Activated CD4-positive, alpha-beta T cell treated with anti-CD3 and anti-CD28 coated beads, Interleukin-2, amount 50 U/mL, for 24 hours (primary cell): ENCODE measurements around the gene GAS2L1.

Experiments used
- DNase-seq, 2 donors: peaks; one replicate each; pipeline ENCODE4 v3.0.0-alpha.2; 2020; ENCODE audit warnings: low read depth in 1 of 2, low spot score in 1 of 2

GAS2L1 gene

GRCh38 chr22:29309332-29310064 is 3.0 kb downstream of the GAS2L1 start:
- DNase-seq: no peak

- no peak for DNase-seq
Measured at GRCh38 chr22:29310065-29310862, 3.8 kb downstream of the GAS2L1 start.

GRCh38 chr22:29310863-29311339 is 4.5 kb downstream of the GAS2L1 start:
- peak in 1 of 2 donors; percentile 63 for DNase-seq

- DNase-seq: no peak
Measured at GRCh38 chr22:29311464-29312217, 5.2 kb downstream of the GAS2L1 start.

- DNase-seq: no peak
Measured at GRCh38 chr22:29312218-29313125, 6.0 kb downstream of the GAS2L1 start.

- no peak for DNase-seq
Measured at GRCh38 chr22:29313126-29313575, 6.7 kb downstream of the GAS2L1 start.

GRCh38 chr22:29313576-29314466 is 7.4 kb downstream of the GAS2L1 start:
- no peak for DNase-seq

- no peak for DNase-seq
Measured at GRCh38 chr22:29314537-29315285, 8.3 kb downstream of the GAS2L1 start.

GRCh38 chr22:29315286-29316140 is 9.1 kb downstream of the GAS2L1 start, which contains the start of gene RASL10A:
RASL10A (minus strand) TSS chr22:29315697; CDS start chr22:29315246, 451 bp downstream.
- no peak for DNase-seq

GRCh38 chr22:29316141-29316828 is 9.8 kb downstream of the GAS2L1 start:
- DNase-seq: no peak

GRCh38 chr22:29317827-29318454 is 11.5 kb downstream of the GAS2L1 start:
- no peak for DNase-seq

GRCh38 chr22:29319072-29319471 is 12.6 kb downstream of the GAS2L1 start:
- no peak for DNase-seq

- DNase-seq: no peak
Measured at GRCh38 chr22:29320546-29320945, 14.1 kb downstream of the GAS2L1 start.

- no peak for DNase-seq
Measured at GRCh38 chr22:29323641-29324040, 17.2 kb downstream of the GAS2L1 start.

- DNase-seq: no peak
Measured at GRCh38 chr22:29325356-29325755, 18.9 kb downstream of the GAS2L1 start.

GRCh38 chr22:29325785-29326315 is 19.4 kb downstream of the GAS2L1 start:
- DNase-seq: no peak
